Muscle of arm (tissue), 12 donors: Measurements from ENCODE around the gene PRKCB. TPM values are rescaled to one million over a fixed set of nuclear protein-coding genes. Genes with fewer than 3 reads are reported as not detected.

Source experiments
- DNase-seq: peaks from one replicate; pipeline ENCODE4 v3.0.0-alpha.2; 2013
- polyA plus RNA-seq, 12 donors: library from polyadenylated mRNA; unstranded; fragments of 120-200 nt; gene quantifications; one replicate each; pipeline ENCODE4 v1.2.1, GENCODE V29; 2013; ENCODE audit not compliant: insufficient read length in 12 of 12

Gene PRKCB
- polyA plus RNA-seq, 12 donors = 0.75 to 6.3 (median 1.8) TPM; not detected in 1

DNA sequence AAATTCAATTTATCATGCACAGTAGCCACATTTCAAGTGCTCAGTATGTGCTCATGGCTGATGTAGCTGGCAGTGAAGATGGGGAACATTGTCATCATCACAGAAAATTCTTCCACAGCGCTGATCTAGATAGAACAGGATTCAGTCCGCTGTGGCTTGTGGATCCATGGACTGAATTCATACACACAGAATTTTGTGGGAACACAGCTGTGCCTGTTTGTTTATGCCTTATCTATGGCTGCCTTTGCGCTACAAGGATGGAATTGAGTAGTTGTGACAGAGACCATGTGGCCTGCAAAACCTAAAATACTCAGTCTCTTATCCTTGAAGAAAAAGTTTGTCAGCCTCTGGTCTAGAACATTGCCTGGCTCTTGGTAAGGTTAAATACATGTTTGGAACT is 128.4 kb downstream of the PRKCB start:
- DNase-seq = no peak

DNA sequence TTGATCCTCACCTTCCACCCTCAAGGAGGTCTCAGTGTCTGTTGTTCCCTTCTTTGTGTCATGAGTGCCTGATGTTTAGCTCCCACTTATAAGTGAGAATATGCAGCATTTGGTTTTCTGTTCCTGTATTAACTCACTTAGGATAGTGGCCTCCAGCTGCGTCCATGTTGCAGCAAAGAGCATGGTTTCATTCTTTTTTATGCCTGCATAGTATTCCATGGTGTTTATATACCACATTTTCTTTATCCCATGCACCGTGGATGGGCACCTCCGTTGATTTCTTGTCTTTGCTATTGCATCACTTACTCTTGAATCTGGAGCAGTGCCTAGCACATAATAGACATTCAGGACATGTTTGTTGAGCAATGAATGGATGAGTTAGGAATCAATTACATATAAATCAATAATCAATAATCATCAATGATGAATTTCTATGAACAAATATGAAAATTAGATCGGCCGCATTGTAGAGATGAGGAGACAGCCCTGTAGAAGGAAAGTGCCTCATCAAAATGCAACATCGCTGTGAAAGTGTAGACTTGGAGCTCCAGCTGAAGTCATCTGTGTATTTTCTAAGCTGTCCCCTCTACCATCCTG is 129.5 kb downstream of the PRKCB start:
- no peak for DNase-seq

DNA sequence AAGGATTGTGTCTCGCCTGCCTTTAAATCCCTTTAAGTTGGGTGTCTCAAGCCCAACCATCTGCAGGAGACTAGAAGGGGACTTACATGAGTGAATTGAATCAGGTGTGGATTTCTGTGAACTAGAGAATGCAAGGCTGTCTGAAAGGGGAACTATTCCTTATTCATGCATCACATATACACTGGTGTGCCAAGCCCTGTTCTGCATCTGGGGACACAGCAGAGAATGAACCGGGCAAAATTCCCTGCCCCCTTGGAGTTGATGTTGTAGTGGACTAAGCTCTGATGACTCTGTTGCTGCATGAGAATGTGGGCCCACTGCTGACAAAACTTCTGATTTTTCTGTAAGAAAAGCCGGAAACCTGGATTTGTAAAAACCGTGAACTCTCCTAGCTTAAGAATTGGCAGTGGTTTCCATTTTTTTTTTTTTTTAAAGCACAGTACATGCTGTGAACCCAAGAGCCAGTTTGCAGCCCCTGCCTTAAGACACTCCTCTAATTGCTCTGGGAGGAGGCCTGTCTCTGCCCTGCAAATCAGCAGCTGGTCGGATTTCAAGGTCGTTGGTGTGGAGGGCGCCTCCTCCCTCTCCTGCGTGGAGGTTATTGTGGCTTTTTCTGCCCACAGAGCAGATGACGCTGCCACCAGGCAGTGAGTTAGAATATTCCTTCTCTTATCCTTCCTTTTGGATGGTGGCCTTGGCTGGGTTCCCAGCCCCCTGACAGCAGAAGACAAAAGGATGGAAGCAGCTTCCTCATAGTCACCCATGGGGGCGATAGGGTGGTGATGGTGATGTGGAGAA is 131.0 kb downstream of the PRKCB start:
- DNase-seq = no peak

DNA sequence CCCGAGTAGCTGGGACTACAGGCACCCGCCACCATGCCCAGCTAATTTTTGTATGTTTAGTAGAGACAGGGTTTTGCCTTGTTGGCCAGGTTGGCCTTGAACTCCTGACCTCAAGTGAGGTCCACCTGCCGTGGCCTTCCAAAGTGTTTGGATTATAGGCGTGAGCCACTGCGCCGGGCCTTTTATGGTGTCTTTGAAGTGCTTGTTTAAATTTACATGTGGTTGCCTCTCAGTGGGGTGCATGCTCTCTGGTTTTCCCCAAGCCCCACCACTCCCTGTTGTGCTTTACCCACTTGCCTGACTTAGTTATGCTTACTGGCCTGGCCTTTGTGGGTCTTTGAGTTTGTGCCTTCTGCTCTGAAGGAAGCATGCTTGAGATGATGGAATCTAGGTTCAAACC is 132.0 kb downstream of the PRKCB start:
- no peak for DNase-seq

DNA sequence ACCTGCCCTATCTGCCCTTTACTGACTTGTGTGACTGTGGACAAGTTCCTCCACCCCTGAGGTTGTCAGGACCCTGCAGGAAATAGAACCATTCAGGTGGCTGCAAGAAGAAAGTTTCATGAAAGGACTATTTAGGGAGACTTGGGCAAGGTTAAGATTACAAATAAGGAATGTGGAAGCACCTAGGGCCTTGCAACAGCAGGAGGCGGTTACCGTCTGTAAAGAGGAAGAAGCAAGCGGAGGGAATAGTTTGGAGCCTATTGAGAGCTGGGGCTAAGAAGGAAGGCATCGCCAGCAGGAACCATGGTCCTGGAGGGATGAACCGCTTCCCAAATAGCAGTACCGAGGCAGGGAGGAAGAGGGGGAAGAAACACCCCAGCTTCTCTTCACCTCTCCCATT is 132.4 kb downstream of the PRKCB start:
- DNase-seq = no peak

- DNase-seq = no peak
Measured at GRCh38 chr16:23969468-23970297, 133.9 kb downstream of the PRKCB start.

DNA sequence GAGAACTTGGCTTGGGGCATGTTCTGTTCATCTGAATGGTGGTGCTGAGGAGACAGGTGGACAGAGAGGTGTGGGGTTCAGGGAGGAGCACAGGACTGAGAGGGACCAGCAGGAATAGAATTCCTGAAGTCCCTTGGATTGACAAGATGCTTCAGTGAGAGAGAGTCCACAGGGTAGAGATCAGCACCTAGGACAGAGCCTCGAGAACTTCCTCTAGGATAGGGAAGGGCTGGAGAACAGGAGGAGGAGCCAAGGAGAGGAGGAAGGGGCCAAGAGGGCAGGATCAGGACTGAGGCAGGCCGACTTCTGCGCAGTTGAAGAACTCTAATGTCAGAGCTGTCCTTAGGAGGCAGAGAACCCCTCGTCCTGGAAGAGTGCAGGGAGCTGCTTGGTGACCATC is 138.4 kb downstream of the PRKCB start:
- DNase-seq = no peak

DNA sequence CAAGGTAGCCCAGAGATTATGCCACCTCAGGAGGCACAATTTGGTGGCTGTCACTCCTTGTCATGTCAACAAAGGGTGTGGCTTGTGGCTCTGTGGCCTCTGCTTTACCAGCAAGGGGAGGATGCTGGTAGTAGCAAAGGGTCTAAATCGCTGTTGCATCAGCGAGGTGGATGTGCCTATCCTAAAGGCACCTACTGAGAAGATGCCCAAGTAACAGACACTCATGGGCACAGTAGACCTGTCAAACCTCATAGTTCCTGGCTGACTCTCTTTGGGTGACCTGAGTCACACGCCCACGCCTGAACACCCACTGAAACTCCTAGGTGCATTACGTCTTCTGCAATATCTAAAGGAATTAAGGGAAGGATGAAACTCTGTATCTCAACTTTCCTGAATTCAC is 139.5 kb downstream of the PRKCB start:
- no peak for DNase-seq

- no peak for DNase-seq
Measured at GRCh38 chr16:23976091-23976490, 140.3 kb downstream of the PRKCB start.

DNA sequence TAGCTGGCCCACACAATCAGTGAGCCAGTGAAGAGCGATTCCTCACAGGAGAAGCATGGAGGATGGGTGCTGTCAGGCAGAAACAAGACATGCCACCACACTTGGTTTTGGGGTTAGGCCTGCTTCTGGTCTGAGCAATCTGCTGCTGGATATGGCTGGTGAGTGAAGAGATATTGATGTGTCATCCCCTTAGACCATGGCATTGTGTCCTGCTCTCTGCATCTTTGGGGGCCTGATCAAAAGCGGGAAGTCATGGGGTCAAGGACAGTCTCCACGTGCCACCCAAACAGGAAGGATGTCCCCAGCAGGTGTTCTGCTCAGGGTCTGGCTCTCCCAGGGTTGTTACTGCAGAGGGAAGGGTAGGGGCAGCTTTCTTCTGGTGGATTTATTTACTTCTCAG is 140.7 kb downstream of the PRKCB start:
- DNase-seq = no peak

DNA sequence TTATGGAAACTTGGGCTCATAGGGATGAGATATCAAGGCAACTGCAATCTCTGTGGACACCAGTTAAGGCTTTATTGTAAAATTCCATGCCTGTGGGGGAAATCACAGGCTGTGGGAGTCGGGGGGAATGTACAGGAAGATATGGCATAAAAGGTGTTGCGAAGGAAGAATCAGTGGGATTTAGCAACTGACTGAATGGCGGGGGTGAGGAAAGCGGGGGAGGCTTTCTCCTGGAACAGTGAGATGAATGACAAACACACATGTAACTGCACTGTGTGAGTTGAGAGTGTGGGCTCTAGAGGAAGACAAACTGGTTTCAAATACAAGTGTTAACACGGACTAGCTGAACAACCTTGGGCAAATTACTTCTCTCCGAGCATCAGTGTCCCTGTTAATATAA is 143.7 kb downstream of the PRKCB start:
- no peak for DNase-seq

- DNase-seq = no peak
Measured at GRCh38 chr16:23979982-23980381, 144.2 kb downstream of the PRKCB start.

DNA sequence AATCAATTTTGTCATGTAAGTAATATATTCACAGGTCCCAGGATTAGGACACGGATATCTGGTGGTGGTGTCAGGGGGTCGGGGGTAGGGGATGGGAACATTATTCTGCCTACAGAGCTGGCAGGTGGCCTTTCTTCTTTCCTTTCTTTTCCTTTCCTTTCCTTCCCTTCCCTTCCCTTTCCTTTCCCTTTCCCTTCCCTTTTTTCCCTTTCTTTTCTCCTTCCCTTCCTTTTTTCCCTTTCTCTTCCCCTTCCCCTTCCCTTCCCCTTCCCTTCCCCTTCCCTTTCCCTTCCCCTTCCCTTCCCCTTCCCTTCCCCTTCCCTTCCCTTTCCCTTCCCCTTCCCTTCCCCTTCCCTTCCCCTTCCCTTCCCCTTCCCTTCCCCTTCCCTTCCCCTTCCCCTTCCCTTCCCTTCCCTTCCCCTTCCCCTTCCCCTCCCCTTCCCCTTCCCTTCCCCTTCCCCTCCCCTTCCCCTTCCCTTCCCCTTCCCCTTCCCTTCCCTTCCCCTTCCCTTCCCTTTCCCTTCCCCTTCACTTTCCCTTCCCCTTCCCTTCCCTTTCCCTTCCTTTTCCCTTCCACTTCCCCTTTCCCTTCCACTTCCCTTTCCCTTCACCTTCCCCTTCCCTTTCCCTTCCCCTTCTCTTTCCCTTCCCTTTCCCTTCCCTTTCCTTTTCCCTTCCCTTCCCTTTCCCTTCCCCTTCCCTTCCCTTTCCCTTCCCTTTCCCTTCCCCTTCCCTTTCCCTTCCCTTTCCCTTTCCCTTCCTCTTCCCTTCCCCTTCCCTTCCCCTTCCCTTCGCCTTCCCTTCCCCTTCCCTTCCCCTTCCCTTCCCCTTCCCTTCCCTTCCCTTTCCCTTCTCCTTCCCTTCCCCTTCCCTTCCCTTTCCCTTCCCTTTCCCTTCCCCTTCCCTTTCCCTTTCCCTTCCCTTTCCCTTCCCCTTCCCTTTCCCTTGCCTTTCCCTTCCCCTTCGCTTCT is 145.9 kb downstream of the PRKCB start:
- DNase-seq = no peak

DNA sequence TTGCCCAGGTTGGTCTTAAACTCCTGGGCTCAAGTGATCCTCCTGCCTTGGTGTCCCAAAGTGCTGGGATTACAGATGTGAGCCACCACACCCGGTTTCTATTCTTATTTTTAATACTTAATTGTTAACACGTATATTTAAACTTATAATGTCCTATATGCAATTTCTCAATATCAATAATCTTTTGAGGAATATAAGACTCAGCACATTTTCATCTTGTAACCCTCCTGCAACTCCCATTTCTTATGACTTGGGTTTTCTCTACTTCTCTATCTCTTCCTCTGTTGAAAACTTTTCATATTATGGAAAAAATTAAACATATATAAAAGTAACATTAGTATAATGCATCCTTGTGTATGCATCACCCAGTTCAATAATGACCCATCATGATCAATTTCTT is 150.7 kb downstream of the PRKCB start:
- DNase-seq = no peak

- DNase-seq = no peak
Measured at GRCh38 chr16:23987443-23987842, 151.7 kb downstream of the PRKCB start.

GRCh38 chr16:23990507-23990906 is 154.7 kb downstream of the PRKCB start:
- DNase-seq = no peak

DNA sequence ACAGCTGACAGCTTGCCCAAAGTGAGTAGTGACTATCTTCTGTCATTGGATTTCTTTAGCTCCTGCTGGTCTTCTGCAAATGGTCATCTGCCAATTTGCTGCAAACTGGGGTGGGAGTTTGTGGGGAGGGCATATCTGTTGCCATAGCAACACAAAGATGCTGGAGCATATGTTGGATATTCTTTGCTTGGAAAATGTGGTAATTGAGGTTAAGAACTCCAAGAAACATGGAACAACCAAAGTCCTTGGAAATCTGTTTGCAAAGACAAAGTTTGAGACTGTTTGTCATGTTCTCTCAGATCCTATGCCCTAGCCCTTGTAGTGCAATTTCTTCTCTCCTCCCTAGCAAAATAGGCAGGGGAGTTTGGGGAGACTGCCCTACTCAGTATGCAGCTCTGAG is 155.3 kb downstream of the PRKCB start:
- no peak for DNase-seq

DNA sequence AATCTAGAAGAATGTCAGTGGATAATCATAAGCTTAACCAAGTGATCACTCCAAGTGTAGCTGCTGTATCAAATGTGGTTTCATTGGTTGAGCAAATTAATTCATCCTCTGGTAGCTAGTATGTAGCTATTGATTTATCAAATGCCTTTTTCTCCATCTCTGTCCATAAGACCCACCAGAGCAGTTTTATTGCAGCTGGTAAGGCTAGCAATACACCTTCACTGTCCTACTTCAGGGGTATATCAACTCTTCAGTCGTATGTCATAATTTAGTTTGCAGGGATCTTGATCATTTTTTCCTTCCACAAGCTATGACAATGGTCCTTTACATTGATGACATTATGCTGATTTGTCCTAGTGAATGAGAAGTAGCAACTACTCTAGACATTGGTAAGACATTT is 158.8 kb downstream of the PRKCB start:
- no peak for DNase-seq

DNA sequence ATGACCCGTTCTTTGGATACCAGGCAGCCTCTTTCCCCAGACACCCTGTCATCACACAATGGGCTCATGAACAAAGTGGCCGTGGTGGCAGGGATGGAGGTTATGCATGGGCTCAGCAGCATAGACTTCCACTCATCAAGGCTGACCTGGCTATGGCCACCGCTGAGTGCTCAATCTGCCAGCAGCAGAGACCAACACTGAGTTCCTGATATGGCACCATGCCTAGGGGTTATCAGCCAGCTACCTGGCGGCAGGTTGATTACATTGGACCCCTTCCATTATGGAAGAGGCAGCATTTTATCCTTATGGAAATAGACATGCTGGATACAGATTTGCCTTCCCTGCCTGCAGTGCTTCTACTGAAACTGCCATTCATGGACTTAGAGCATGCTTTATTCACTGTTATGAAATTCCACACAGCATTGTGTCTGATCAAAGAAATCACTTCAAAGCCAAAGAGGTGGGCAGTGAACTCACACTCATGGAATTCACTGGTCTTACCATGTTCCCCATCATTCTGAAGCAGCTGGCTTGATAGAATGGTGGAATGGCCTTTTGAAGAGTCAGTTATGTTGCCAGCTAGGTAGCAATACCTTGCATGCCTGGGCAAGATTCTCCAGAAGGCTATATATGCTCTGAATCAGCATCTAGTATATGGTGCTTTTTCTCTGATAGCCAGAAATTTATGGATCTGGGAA is 160.6 kb downstream of the PRKCB start:
- DNase-seq = no peak

GRCh38 chr16:23998771-23999170 is 163.0 kb downstream of the PRKCB start:
- no peak for DNase-seq

DNA sequence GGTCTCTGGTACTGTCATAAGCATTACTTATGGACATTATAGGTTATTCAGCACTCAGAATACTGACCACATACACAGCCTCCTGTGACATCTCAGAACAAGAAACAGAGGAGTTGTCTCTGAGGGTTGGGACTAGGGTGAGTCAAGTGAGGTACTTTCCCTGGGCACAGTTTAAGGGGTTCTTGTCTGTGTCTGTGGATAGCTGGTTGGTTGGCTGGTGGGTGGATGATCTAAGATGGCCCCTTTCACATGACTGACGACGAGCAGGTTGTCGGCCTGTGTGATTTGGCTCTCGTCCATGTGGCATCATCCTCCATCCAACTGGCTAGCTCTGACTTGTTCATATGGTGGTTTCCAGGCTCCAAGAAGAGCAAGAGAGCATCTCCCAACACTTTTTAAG is 163.9 kb downstream of the PRKCB start:
- no peak for DNase-seq
